COLO829 (cell line): ENCODE data around the gene YY1AP1.
"Not testable (repeated sequence)": the region's sequence is repeated elsewhere in the genome, so short reads cannot be mapped to it uniquely, and the experiment has no call there.

Experiments used
- DNase-seq: peaks from one replicate; pipeline ENCODE4 v3.0.0; 2012; ENCODE audit warnings: low spot score

YY1AP1 gene

GRCh38 chr1:155688324-155689080 lies at the start of gene YY1AP1:
Gene YY1AP1, minus strand, starts transcription at chr1:155688774. Its CDS starts 8,338 bp downstream, at chr1:155680436.
- DNase-seq, result peak; percentile 95

- DNase-seq, result peak; percentile 59
Observed at GRCh38 chr1:155729031-155729898, 40.7 kb upstream of the YY1AP1 start.

DNA sequence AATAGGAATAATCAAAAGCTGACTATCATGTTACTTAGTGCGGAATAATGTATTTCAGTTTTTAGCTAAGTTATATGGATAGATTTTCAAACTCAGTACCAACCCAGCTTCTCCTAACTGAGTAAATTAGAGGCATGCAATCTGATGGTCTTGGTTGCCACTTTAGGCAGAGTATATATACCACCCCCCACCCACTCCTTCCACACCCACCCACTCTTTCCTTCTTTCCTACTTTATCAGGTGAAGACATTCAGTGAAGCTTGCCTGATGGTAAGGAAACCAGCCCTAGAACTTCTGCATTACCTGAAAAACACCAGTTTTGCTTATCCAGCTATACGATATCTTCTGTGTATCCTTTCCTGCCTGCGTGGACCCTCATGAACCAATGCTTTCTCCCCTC lies 36.6 kb upstream of the YY1AP1 start:
- no peak for DNase-seq

DNA sequence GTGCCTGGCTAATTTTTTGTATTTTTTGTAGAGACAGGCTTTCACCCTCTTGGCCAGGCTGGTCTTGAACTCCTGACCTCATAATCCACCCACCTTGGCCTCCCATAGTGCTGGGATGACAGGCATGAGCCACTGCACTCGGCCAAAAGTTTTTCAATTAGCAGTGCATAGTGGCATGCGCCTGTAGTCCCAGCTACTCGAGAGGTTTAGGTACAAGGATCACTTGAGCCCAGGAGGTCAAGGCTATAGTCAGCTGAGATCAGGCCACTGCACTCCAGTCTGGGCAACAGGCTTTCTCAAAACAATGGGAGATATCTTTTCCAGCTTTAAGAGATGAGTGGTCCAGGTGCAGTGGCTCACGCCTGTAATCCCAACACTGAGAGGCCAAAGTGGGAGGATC lies 31.1 kb upstream of the YY1AP1 start:
- DNase-seq, result no peak

GRCh38 chr1:155718524-155719115 lies 30.0 kb upstream of the YY1AP1 start:
- not testable (repeated sequence) for DNase-seq

- DNase-seq, result no peak
Observed at GRCh38 chr1:155717041-155717440, 28.5 kb upstream of the YY1AP1 start.

DNA sequence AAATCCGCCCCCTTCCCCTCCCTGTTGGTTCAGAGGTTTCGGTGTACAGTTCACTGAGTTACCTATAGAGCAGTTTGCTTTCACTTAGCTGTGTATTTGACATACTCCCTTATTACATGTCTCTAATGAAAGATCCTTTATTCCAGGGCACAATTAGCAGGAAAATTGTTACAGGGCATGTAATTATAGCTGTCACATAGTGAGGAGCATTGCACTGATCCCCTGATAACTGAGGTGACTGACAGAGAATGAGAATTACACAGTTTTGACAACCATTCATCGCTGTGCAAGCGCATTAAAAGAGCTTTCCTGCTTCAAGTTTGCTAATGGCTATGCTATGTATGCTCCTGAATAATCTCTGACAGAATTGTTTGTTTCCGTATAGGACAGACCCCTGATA lies 27.2 kb upstream of the YY1AP1 start:
- no peak for DNase-seq

DNA sequence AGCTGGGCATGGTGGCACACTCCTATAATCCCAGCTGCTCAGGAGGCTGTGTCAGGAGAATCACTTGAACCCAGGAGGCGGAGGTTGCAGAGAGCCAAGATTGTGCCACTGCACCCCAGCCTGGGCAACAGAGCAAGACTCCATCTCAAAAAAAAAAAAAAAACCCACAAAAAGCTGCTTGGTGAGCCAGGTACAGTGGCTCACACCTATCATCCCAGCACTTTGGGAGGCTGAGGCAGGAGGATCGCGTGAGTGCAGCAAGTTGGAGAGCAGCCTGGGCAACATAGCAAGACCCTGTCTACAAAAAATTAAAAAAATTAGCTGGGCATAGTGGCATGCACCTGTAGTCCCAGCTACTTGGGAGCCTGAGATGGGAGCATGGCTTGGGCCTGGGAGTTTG lies 26.5 kb upstream of the YY1AP1 start:
- DNase-seq, result not testable (repeated sequence)

DNA sequence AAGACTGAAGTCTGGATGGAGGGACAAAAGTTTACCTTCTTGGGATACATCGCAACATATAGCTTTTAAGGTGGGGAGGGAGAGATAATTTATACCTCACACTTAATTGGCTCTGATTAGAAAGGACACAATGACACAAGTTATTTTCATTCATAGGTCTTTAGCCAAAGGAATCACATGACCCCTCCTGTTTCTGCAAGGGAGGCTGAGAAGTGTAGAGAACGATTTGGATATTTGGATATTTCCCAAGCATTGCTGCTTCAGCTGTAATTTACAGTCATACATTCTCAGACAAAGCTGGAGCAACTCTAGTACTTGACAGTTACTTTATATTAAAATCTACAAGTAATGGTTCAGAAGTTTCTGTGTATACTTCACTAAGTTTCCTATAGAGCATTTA lies 24.5 kb upstream of the YY1AP1 start:
- no peak for DNase-seq

DNA sequence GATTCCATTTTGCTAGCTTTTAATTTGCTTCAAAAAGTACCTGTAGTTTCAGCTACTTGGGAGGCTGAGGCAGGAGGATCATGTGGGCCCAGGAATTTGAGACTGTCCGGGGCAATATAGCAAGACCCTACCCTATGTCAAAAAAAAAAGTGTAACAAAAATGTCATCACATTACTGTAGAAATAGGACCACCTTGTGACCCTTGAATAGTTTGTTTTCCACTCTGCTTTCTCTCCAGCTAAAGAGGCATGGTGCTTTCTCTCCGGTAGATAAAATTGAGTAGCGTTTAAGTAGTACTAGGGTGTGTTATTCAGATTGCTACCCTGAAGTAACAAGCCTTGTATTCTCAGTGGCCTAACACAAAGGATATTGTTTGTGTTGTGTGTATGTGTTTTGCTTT lies 24.1 kb upstream of the YY1AP1 start:
- not testable (repeated sequence) for DNase-seq

DNA sequence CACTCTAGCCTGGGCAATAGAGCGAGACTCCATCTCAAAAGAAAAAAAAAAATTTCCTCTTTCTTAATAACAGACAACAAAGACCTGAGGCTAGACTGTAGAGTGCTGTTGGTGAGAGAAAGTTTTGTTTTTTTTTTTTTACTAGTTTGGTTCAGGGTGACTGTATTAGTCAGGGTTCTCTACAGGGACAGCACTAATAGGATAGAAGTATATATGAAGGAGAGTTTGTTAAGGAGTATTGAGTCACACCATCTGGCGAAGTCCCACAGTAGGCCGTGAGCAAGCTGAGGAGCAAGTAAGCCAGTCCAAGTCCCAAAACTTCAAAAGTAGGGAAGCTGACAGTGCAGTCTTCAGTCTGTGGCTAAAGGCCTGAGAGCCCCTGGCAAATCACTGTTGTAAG lies 22.9 kb upstream of the YY1AP1 start:
- not testable (repeated sequence) for DNase-seq

- no peak for DNase-seq
Observed at GRCh38 chr1:155709391-155709790, 20.8 kb upstream of the YY1AP1 start.

DNA sequence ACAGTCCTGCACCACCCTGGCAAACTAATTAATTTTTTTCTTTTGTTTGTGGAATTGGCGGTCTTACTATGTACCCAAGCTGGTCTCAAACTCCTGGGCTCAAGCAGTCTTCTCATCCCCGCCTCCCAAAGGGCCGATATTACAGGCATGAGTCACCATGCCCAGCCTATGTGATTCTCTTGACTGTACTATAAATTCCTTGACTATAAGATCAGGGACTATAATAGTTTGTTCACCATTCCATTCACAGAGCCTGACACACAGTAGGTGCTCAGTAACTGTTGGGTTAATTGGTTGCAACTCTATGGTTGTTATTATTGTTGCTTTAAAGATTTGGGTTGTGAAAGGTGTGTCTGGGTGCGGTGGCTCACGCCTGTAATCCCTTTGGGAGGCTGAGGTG lies 17.6 kb upstream of the YY1AP1 start:
- DNase-seq, result no peak

DNA sequence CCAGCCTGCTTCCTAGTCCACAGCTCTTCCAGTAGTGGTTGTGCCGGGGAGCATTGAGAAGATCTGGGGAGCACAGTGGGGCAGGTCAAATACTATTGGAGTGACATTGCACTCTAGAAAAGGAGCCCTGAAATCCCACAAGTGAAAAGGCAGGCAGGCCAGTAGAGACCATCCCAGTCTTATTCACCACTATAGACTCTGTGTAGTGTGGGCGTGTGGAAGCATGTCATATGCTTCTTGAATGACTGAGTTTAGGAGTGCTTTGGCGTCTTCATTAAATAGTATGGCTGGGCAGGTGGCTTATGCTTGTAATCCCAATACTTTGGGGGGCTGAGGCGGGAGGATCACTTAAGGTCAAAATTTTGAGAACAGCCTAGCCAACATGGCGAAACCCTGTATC lies 15.8 kb upstream of the YY1AP1 start:
- DNase-seq, result not testable (repeated sequence)

DNA sequence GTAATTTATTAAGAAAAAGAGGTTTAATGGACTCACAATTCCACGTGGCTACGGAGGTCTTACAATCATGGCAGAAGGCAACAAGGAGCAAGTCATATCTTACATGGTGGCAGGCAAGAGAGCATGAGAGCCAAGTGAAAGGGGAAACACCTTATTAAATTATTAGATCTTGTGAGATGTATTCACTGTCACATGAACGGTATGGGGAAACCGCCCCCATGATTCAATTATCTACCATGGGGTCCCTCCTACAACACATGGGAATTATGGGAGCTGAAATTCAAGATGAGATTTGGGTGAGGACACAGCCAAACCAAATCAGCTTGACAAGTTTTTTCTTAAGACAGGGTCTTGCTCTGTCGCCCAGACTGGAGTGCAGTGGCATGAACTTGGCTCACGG lies 14.6 kb upstream of the YY1AP1 start:
- DNase-seq, result no peak

- DNase-seq, result not testable (repeated sequence)
Observed at GRCh38 chr1:155701675-155702074, 13.1 kb upstream of the YY1AP1 start.

- DNase-seq, result not testable (repeated sequence)
Observed at GRCh38 chr1:155699062-155699461, 10.5 kb upstream of the YY1AP1 start.

DNA sequence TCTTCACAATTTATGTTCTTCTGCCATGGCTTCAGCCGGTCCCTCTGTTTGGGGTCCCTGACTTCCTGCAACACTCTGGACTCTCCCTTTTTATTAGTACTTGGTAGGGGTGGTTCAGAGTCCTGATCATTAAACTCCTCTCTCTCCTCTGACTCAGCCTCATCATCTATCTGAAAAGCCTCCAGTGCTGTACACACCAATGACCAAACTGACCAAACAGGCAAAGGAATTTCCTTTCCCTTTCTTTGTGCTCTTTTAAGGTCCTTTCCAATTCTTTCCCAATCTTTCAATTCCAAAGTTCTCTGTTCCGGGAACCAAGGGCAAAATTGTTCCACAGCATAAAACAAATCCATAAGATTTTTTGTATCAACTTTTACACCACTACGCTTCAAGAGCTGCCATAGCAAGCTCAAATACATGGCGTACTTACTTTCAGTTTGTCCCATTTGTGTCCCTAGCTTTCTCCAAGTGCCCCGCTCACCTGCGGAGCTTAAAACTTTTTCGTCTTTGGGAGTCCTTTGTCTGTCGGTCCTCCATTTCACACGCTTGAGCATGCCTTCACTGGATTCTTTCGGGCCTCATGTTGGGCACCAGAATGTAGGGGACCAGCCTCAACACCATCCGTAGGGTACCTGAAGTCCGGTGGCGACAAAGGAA lies 9.9 kb upstream of the YY1AP1 start:
- no peak for DNase-seq

DNA sequence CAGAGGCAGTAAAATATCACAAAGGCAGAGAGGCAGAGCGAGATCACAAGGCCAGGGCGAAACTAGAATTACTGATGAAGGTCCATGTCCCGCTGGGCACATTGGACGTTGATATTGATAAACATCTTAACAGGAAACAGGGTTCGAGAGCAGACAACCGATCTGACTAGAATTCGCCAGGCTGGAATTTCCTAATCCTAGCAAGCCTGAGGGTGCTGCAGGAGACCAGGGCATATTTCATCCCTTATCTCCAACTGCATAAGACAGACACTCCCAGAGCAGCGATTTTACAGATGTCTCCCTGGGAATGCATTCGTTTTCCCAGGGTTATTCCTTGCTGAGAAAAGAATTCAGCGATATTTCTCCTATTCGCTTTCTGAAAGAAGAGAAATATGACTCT lies 9.0 kb upstream of the YY1AP1 start:
- not testable (repeated sequence) for DNase-seq

- no peak for DNase-seq
Observed at GRCh38 chr1:155697046-155697445, 8.5 kb upstream of the YY1AP1 start.

- DNase-seq, result no peak
Observed at GRCh38 chr1:155696524-155696923, 8.0 kb upstream of the YY1AP1 start.

DNA sequence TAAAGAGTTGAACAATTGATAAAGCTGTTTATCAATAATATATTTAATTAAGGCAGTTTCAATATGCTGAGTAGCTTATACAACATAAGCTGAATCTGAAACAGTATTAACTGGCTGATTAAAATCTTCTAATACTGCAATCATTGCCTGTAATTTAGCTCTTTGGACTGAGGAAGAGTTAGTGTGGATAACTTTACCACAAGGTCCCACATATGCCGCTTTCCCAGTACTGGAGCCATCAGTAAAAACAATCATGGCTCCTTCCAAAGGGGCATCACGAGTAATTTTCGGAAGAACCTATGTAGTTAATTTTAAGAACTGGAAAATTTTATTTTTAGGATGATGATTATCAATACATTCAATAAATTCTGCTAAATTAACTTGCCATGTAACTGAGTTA lies 7.0 kb upstream of the YY1AP1 start:
- DNase-seq, result no peak
